ENCODE results near the gene GTF2A2.

Gene GTF2A2

DNA sequence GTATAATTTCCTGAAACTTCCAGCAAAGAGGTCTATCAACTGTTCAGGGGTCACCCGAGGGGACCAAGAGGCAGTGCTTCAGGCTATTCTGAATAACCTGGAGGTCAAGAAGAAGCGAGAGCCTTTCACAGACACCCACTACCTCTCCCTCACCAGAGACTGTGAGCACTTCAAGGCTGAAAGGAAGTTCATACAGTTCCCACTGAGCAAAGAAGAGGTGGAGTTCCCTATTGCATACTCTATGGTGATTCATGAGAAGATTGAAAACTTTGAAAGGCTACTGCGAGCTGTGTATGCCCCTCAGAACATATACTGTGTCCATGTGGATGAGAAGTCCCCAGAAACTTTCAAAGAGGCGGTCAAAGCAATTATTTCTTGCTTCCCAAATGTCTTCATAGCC lies 38.9 kb downstream of the GTF2A2 start:
- no peaks in the 10 kb centered on the region for H3K27me3 ChIP-seq (replicated peaks; ENCODE audit: control insufficient read depth, insufficient read depth, low read length)
- no peak for DNase-seq (ENCODE audit: extremely low read depth, insufficient read length)
- TF ChIP-seq, protein P1, sequence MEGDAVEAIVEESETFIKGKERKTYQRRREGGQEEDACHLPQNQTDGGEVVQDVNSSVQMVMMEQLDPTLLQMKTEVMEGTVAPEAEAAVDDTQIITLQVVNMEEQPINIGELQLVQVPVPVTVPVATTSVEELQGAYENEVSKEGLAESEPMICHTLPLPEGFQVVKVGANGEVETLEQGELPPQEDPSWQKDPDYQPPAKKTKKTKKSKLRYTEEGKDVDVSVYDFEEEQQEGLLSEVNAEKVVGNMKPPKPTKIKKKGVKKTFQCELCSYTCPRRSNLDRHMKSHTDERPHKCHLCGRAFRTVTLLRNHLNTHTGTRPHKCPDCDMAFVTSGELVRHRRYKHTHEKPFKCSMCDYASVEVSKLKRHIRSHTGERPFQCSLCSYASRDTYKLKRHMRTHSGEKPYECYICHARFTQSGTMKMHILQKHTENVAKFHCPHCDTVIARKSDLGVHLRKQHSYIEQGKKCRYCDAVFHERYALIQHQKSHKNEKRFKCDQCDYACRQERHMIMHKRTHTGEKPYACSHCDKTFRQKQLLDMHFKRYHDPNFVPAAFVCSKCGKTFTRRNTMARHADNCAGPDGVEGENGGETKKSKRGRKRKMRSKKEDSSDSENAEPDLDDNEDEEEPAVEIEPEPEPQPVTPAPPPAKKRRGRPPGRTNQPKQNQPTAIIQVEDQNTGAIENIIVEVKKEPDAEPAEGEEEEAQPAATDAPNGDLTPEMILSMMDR (IDR thresholded peaks at IDR 0.05; ENCODE audit: insufficient read depth, low read length, poor library complexity, severe bottlenecking) = no peak
- no peak overlapping the region for H3K4me3 ChIP-seq (replicated peaks; ENCODE audit: low read depth, low read length)
- H3K36me3 ChIP-seq (ENCODE audit: control insufficient read depth, insufficient read depth, low read length) = no peaks in the 10 kb centered on the region

DNA sequence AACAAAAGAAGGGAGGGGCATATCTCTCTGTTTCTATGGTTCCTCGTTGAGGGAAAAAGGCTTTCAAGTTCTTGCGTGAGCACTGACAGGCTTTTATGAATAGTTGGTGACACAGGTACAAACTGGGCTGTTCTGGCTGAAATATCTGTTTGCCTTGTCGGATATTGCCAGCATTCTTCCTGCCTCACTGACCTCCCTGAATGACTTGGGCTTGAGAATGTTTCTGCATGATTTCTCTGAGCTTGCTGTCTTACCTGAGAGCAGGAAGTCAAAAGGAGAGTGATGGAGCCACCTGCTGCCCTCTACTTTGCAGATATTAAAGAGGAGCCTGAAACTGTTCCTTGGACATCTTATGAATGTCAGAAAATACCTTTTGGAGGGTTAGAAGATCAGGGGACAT lies 40.9 kb downstream of the GTF2A2 start:
- Histone ChIP-seq H3K27me3 (replicated peaks; ENCODE audit: control insufficient read depth, insufficient read depth, low read length) (no peaks in the 10 kb centered on the region), H3K36me3 (ENCODE audit: control insufficient read depth, insufficient read depth, low read length) (no peaks in the 10 kb centered on the region), H3K4me3 (replicated peaks; ENCODE audit: low read depth, low read length) (no peak overlapping the region)
- TF ChIP-seq, protein P1 (IDR thresholded peaks at IDR 0.05; ENCODE audit: insufficient read depth, low read length, poor library complexity, severe bottlenecking) = peak; percentile 8
- no peak for DNase-seq (ENCODE audit: extremely low read depth, insufficient read length)

DNA sequence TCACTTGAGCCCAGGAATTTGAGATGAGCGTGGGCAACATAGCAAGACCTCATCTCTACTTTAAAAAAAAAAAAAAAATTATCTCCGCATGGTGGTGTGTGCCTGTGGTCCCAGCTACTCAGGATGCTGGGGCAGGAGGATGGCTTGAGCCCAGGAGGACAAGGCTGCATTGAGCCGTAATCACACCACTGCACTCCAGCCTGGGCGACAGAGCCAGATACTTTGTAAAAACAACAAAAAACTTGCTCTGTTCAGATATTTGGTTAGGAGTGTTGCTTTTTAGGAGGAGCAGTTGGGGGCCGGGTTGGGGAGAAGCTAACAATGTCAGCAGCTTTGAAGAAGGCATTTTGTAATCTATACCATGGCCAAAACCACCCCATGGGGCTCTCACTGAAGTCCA lies 41.7 kb downstream of the GTF2A2 start:
- Histone ChIP-seq H3K4me3 (replicated peaks; ENCODE audit: low read depth, low read length) (no peak overlapping the region), H3K27me3 (replicated peaks; ENCODE audit: control insufficient read depth, insufficient read depth, low read length) (no peaks in the 10 kb centered on the region), H3K36me3 (ENCODE audit: control insufficient read depth, insufficient read depth, low read length) (no peaks in the 10 kb centered on the region)
- no peak for DNase-seq (ENCODE audit: extremely low read depth, insufficient read length)
- TF ChIP-seq, protein P1 (IDR thresholded peaks at IDR 0.05; ENCODE audit: insufficient read depth, low read length, poor library complexity, severe bottlenecking) = no peak

DNA sequence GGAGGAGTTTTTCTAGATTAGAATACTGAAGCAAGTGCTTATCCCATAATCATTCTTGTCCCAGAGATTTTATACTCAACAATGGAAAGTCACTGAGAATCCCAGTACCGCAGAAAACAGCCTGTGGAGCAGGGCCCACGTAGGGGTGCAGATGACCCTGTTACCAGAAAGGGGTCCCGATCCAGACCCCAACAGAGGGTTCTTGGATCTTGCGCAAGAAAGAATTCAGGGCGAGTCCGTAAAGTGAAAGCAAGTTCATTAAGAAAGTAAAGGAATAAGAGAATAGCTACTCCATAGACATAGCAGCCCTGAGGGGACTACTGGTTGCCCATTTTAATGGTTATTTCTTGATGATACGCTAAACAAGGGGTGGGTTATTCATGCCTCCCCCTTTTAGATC lies 43.2 kb downstream of the GTF2A2 start:
- no peak overlapping the region for H3K4me3 ChIP-seq (replicated peaks; ENCODE audit: low read depth, low read length)
- TF ChIP-seq, protein P1 (IDR thresholded peaks at IDR 0.05; ENCODE audit: insufficient read depth, low read length, poor library complexity, severe bottlenecking) = no peak
- H3K27me3 ChIP-seq (replicated peaks; ENCODE audit: control insufficient read depth, insufficient read depth, low read length) = no peaks in the 10 kb centered on the region
- no peak for DNase-seq (ENCODE audit: extremely low read depth, insufficient read length)
- H3K36me3 ChIP-seq (ENCODE audit: control insufficient read depth, insufficient read depth, low read length) = no peaks in the 10 kb centered on the region

DNA sequence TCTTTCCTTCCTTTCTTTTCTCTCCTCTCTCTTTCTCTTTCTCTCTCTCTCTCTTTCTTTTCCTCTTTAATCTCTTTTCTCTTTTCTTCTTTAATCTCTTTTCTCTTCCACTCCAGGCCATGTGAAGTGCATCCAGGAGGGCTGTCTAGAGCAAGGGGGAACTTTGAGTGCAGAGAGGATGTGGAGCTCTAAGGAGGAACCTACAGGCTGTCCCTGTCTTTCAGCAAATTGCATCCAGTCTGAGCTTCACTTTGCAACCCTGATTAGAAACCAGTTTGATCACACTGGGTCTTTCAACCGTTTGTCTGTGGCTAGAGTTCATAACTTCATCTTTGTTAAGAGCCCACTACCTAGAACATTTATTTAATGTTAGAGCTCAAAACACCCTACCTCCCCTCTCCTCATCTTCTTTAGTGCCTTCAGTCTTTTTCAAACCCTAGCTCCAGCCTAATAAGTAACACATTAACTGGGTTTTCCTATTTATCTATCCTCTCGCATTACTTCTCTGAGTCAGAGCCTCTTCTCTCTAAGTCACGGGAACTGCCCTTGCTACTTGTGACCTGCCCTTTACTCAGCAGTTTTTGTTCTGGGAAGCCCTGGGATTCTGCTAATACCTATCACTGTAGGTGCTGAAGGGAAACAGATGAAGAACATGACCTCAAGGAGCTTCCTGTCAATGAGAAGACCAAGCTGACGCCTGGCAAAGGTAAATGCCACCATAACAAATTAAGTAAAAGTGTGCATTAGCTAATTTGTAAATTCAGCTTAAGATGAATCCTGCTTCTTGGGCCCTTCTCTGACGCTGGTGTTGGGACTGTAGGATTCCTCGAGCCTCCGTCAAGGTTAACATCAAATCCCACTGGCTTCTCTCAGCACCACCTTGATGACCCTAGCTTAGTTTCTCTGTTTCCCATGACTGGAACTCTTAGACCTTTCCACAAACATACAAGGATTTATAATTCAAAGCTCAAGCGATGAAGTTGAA lies 45.7 kb downstream of the GTF2A2 start, which contains the start of gene GCNT3:
Gene GCNT3, plus strand, starts transcription at position 508 of the 985 bp plus-strand sequence. CDS start 6,456 bp downstream, outside the sequence.
- no peak for DNase-seq (ENCODE audit: extremely low read depth, insufficient read length)
- H3K27me3 ChIP-seq (replicated peaks; ENCODE audit: control insufficient read depth, insufficient read depth, low read length) = no peaks in the 10 kb centered on the region

More for the DNA sequence above, 45.7 kb downstream of the GTF2A2 start, which contains the start of gene GCNT3:
- no peaks in the 10 kb centered on the region for H3K36me3 ChIP-seq (ENCODE audit: control insufficient read depth, insufficient read depth, low read length)
- no peak within 1 kb of the TSS for H3K4me3 ChIP-seq (replicated peaks; ENCODE audit: low read depth, low read length)
- TF ChIP-seq, protein P1 (IDR thresholded peaks at IDR 0.05; ENCODE audit: insufficient read depth, low read length, poor library complexity, severe bottlenecking) = no peak

All from GM06990 (cell line).